SH-SY5Y (cell line): ENCODE measurements around the gene HIRA.

Experiments used
- GATA2 ChIP-seq: IDR thresholded peaks from 2 replicates; pipeline ENCODE4 v1.6.1; 2011; ENCODE audit warnings: mild to moderate bottlenecking, low read depth, low read length
- GATA3 ChIP-seq: IDR thresholded peaks from 2 replicates; pipeline ENCODE4 v1.6.1; 2011; ENCODE audit warnings: low read depth, mild to moderate bottlenecking, low read length, moderate library complexity

HIRA gene

GRCh38 chr22:19434401-19434800 lies 2.9 kb upstream of the HIRA start:
- TF ChIP-seq GATA3 (no peak), GATA2 (no peak)

- TF ChIP-seq GATA2 = no peak
- TF ChIP-seq GATA3 = no peak
Observed at GRCh38 chr22:19432133-19432851, 759 bp upstream of the HIRA start, which contains the start of gene MRPL40. Gene MRPL40 (plus strand): TSS chr22:19432545. CDS start chr22:19432555, 10 bp downstream.

- TF ChIP-seq GATA2 (no peak), GATA3 (no peak)
Observed at GRCh38 chr22:19430890-19431541, 517 bp downstream of the HIRA start.

- TF ChIP-seq GATA2 (no peak), GATA3 (no peak)
Observed at GRCh38 chr22:19429950-19430889, 1.3 kb downstream of the HIRA start.

- TF ChIP-seq GATA3 = no peak
- TF ChIP-seq GATA2 = no peak
Observed at GRCh38 chr22:19424186-19424500, 7.4 kb downstream of the HIRA start.

GRCh38 chr22:19422440-19423301 lies 8.9 kb downstream of the HIRA start:
- TF ChIP-seq GATA3 = no peak
- TF ChIP-seq GATA2 = no peak

- no peak for TF ChIP-seq GATA2
- no peak for TF ChIP-seq GATA3
Observed at GRCh38 chr22:19420321-19420720, 11.2 kb downstream of the HIRA start.

- no peak for TF ChIP-seq GATA3
- no peak for TF ChIP-seq GATA2
Observed at GRCh38 chr22:19419464-19420178, 11.9 kb downstream of the HIRA start.

- TF ChIP-seq GATA2 = no peak
- no peak for TF ChIP-seq GATA3
Observed at GRCh38 chr22:19419086-19419463, 12.5 kb downstream of the HIRA start.

GRCh38 chr22:19412923-19413322 lies 18.6 kb downstream of the HIRA start:
- no peak for TF ChIP-seq GATA2
- TF ChIP-seq GATA3 = no peak

GRCh38 chr22:19412478-19412877 lies 19.1 kb downstream of the HIRA start:
- TF ChIP-seq GATA3 (no peak), GATA2 (no peak)

- TF ChIP-seq GATA3 (no peak), GATA2 (no peak)
Observed at GRCh38 chr22:19411690-19412045, 19.9 kb downstream of the HIRA start.
